B cell (primary cell): ENCODE measurements around the gene RAB9A. TPM values are rescaled to one million over a fixed set of nuclear protein-coding genes. Genes with fewer than 3 reads are reported as not detected.

Experiments used
- ATAC-seq: fragments of 200-7000 bp; cut with Tn5 transposase; one replicate; pipeline ENCODE4 v1.10.0; 2021; ENCODE audit warnings: low read depth, mild to moderate bottlenecking, moderate number of reproducible peaks, moderate library complexity
- CTCF ChIA-PET: fragments of 350-600 bp; sonication (Branson Sonifier 250); formaldehyde crosslinking; loops from one replicate; lab custom pipeline; 2021; ENCODE audit warnings: antibody characterized with exemption, inconsistent platforms; lab: Charles Lee
- POLR2A ChIA-PET: fragments of 350-600 bp; sonication (Branson Sonifier 250); formaldehyde crosslinking; loops from one replicate; lab custom pipeline; 2021; ENCODE audit warnings: antibody characterized with exemption; lab: Charles Lee
- DNase-seq: peaks from one replicate; pipeline ENCODE4 v3.0.0; 2013
- H2AFZ ChIP-seq: 2 replicates; pipeline ENCODE4 v1.6.1; 2012; ENCODE audit warnings: mild to moderate bottlenecking, low read depth, low read length; ENCODE audit not compliant: insufficient read depth, poor library complexity, severe bottlenecking
- H3K27ac ChIP-seq, 2 donors: 1 replicate in 1 of 2; 2 replicates in 1 of 2; pipeline ENCODE4 v1.5.1; 2012 to 2013; ENCODE audit warnings: low read length in 2 of 2, mild to moderate bottlenecking in 2 of 2, moderate library complexity in 1 of 2
- H3K27me3 ChIP-seq, 4 experiments: fragments of 200-600 bp in 1 of 4; sonication (generic) in 1 of 4; replicated peaks in 1 of 4; 1 replicate in 2 of 4; 2 replicates in 2 of 4; pipeline versions ENCODE4 v1.6.1 to v1.7.0; 2013 to 2016; ENCODE audit warnings: low read length in 3 of 4, mild to moderate bottlenecking in 2 of 4, mixed read lengths in 1 of 4, moderate library complexity in 1 of 4; ENCODE audit not compliant: insufficient read depth in 4 of 4, control insufficient read depth in 3 of 4; ENCODE audit errors: control extremely low read depth in 1 of 4
- H3K36me3 ChIP-seq, 2 experiments: replicated peaks in 1 of 2; 1 replicate in 1 of 2; 2 replicates in 1 of 2; pipeline versions ENCODE4 v1.6.1 to v1.7.1; 2013; ENCODE audit warnings: low read length in 1 of 2; ENCODE audit not compliant: insufficient read depth in 2 of 2, control insufficient read depth in 1 of 2; ENCODE audit errors: control extremely low read depth in 1 of 2, extremely low read depth in 1 of 2
- H3K4me1 ChIP-seq, 2 donors: fragments of 200-600 bp in 1 of 2; sonication (generic) in 1 of 2; 1 replicate in 1 of 2; 2 replicates in 1 of 2; pipeline versions ENCODE4 v1.5.1 to v1.6.1; 2013 to 2017; ENCODE audit warnings: low read length in 2 of 2; ENCODE audit not compliant: control insufficient read depth in 2 of 2, insufficient read depth in 2 of 2
- H3K4me2 ChIP-seq: replicated peaks from 2 replicates; pipeline ENCODE3; 2012; ENCODE audit warnings: mild to moderate bottlenecking, low read depth, low read length; ENCODE audit not compliant: poor library complexity, severe bottlenecking
- H3K4me3 ChIP-seq, 5 experiments: fragments of 200-600 bp in 1 of 5; sonication (generic) in 1 of 5; 1 replicate in 3 of 5; 2 replicates in 2 of 5; pipeline versions ENCODE4 v1.5.1 to v1.7.0; 2011 to 2016; ENCODE audit warnings: low read length in 4 of 5, mild to moderate bottlenecking in 4 of 5, low read depth in 2 of 5, control low read depth in 1 of 5, moderate library complexity in 1 of 5; ENCODE audit not compliant: insufficient read depth in 1 of 5; ENCODE audit errors: control extremely low read depth in 1 of 5, extremely low read depth in 1 of 5
- H3K79me2 ChIP-seq: fragments of 200-600 bp; sonication (generic); one replicate; pipeline ENCODE4 v1.6.0; 2016; ENCODE audit warnings: low read length; ENCODE audit not compliant: control insufficient read depth, insufficient read depth
- H3K9ac ChIP-seq: fragments of 200-600 bp; sonication (generic); 2 replicates; pipeline ENCODE4 v1.6.1; 2017; ENCODE audit warnings: mild to moderate bottlenecking, low read length, moderate library complexity
- H3K9me3 ChIP-seq, 3 donors: one replicate each; pipeline versions ENCODE4 v1.6.1 to v1.7.1; 2013; ENCODE audit warnings: low read length in 2 of 3; ENCODE audit not compliant: control insufficient read depth in 2 of 3, insufficient read depth in 1 of 3; ENCODE audit errors: control extremely low read depth in 1 of 3
- H4K20me1 ChIP-seq: 2 replicates; pipeline ENCODE4 v1.6.0; 2012; ENCODE audit warnings: mild to moderate bottlenecking, low read length; ENCODE audit not compliant: insufficient read depth, control insufficient read depth, poor library complexity, severe bottlenecking
- H3K27ac Mint-ChIP-seq: one replicate; pipeline ENCODE4 v1.8.0; 2021; ENCODE audit warnings: mixed read lengths
- H3K27me3 Mint-ChIP-seq: one replicate; pipeline ENCODE4 v1.8.0; 2021; ENCODE audit warnings: mixed read lengths
- H3K4me1 Mint-ChIP-seq: one replicate; pipeline ENCODE4 v1.8.0; 2021; ENCODE audit warnings: mixed read lengths
- H3K4me3 Mint-ChIP-seq: one replicate; pipeline ENCODE4 v1.8.0; 2021; ENCODE audit warnings: mixed read lengths
- H3K9me3 Mint-ChIP-seq: one replicate; pipeline ENCODE4 v1.8.0; 2022; ENCODE audit warnings: mixed read lengths; ENCODE audit not compliant: insufficient read depth
- EZH2 ChIP-seq: IDR thresholded peaks from 2 replicates; pipeline ENCODE4 v1.6.1; 2012; ENCODE audit warnings: borderline replicate concordance, low read depth, mild to moderate bottlenecking, moderate library complexity, low read length; ENCODE audit not compliant: insufficient read depth, poor library complexity, severe bottlenecking
- WGBS: methylation state at CpG from one replicate; pipeline ENCODE4 v1.1.5; 2013; ENCODE audit warnings: missing lambda C conversion rate; ENCODE audit not compliant: insufficient coverage; 5-methylcytosine and 5-hydroxymethylcytosine counted together
- intact Hi-C: fragments of 100-400 bp; cut with micrococcal nuclease; formaldehyde crosslinking; loops from one replicate; pipeline ENCODE4 v1.10.0; 2022
- polyA plus RNA-seq: library from polyadenylated mRNA; depleted of rRNA; stranded (reverse); fragments of >200 nt; gene quantifications from 2 replicates; pipeline ENCODE4 v1.2.3, GENCODE V29; 2012
- total RNA-seq, 2 donors: library from RNA; stranded (reverse); fragments of 120-200 nt in 1 of 2; gene quantifications; 1 replicate in 1 of 2; 2 replicates in 1 of 2; pipeline versions ENCODE4 v1.2.3 to v1.2.4, GENCODE V29; 2013 to 2022
- TF ChIP-seq, protein P1 (sequence below): fragments of 200-600 bp; IDR thresholded peaks from one replicate; pipeline ENCODE4 v1.8.0; 2022; ENCODE audit warnings: antibody characterized with exemption, mild to moderate bottlenecking

RAB9A gene
- total and polyA plus RNA-seq, 2 donors (not counting 1 experiment from before 2014, with no cell fraction given): 11.9 to 16.7 TPM

DNA sequence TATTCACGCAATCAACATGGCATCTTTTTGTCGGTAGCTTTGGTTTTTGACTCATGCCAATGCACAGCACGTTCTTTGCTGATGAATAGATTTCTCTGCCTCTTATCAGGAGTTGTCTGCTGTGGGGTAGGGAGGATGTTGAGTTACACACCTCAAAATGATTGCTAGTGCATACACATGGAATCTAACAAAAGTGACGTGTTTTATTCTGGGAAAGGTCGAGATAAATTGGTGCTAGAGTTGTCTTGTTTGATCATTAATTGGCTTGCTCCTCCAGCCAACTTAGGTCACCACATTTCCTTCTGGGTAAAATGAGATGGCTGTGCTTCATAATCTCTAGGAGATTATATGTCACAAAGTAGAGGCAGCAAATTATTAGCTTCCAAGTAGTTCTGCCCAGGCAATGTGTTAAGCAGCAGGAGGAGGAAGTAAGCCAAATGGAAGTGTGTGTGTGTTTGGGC is 3.9 kb downstream of the RAB9A start:
- Histone ChIP-seq H3K27me3 (no peaks in the 10 kb centered on the region), H3K4me2 (no peak overlapping the region), H2AFZ (no peak overlapping the region), H3K9me3 (no peaks in the 10 kb centered on the region), H4K20me1 (peaks cover 7% of the 10 kb centered on the region), H3K4me1 (peaks cover 70 to 71% of the 10 kb centered on the region in 2 donors), H3K27ac (peak overlapping the region in 1 of 2 donors; percentile 3), H3K79me2 (peaks cover 67% of the 10 kb centered on the region), H3K4me3 (no peak overlapping the region), H3K9ac (no peak overlapping the region), H3K36me3 (no peaks in the 10 kb centered on the region)
- H3K4me3 Mint-ChIP-seq: peak overlapping the region; percentile 53
- peak overlapping the region; percentile 78 for H3K27ac Mint-ChIP-seq
- DNase-seq (no peak), ATAC-seq (no peak)
- intact Hi-C loops: no loop called here
- TF ChIP-seq, protein P1, sequence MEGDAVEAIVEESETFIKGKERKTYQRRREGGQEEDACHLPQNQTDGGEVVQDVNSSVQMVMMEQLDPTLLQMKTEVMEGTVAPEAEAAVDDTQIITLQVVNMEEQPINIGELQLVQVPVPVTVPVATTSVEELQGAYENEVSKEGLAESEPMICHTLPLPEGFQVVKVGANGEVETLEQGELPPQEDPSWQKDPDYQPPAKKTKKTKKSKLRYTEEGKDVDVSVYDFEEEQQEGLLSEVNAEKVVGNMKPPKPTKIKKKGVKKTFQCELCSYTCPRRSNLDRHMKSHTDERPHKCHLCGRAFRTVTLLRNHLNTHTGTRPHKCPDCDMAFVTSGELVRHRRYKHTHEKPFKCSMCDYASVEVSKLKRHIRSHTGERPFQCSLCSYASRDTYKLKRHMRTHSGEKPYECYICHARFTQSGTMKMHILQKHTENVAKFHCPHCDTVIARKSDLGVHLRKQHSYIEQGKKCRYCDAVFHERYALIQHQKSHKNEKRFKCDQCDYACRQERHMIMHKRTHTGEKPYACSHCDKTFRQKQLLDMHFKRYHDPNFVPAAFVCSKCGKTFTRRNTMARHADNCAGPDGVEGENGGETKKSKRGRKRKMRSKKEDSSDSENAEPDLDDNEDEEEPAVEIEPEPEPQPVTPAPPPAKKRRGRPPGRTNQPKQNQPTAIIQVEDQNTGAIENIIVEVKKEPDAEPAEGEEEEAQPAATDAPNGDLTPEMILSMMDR: no peak
- TF ChIP-seq EZH2: no peak
- WGBS: 100% methylated on average over 1 of the region's 5 CpGs
- H3K9me3 Mint-ChIP-seq: no peaks in the 10 kb centered on the region
- H3K27me3 Mint-ChIP-seq: no peaks in the 10 kb centered on the region
- CTCF ChIA-PET: no interaction called here
- POLR2A ChIA-PET: no interaction called here
- H3K4me1 Mint-ChIP-seq: peaks cover 70% of the 10 kb centered on the region

DNA sequence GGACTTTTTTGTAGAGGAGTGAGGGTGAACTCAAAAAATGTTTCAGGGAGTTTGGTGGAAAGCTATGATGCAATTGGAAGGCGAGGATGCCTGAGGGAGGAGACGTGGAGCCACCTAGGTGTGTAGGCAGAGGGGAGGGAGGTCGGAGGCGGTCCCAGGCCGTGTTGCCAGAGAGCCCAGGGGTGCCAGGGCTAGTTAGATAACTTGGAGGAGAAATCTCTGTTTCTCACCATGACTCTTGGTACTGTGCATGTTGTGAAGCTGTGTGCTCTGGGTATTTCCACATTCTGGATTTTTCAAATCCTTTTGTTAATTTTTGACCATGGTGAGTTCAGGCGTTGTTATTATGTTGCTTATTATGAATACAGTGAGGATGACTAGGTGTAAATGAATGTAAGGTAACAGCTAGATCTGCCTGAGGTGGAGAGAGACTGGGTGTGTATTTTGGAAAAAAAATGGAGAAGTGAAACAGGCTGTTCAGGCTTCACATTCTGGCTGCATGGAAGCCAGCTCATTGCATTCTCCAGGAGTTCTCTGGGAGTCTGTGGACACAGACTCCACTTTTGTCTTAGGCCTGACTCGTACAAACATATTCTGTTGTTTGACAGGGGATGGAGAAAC is 4.5 kb downstream of the RAB9A start:
- Histone ChIP-seq H3K79me2 (peaks cover 68% of the 10 kb centered on the region), H4K20me1 (peaks cover 7% of the 10 kb centered on the region), H2AFZ (no peak overlapping the region), H3K9ac (no peak overlapping the region), H3K4me3 (no peak overlapping the region), H3K9me3 (no peaks in the 10 kb centered on the region), H3K27me3 (no peaks in the 10 kb centered on the region), H3K4me1 (peaks cover 71 to 78% of the 10 kb centered on the region in 2 donors), H3K4me2 (peak overlapping the region; percentile 38), H3K27ac (peak overlapping the region; percentile 3 to 12), H3K36me3 (no peaks in the 10 kb centered on the region)
- 60% methylated on average over 1 of the region's 7 CpGs for WGBS
- H3K27ac Mint-ChIP-seq: peak overlapping the region; percentile 78
- DNase-seq: peak; percentile 21
- POLR2A ChIA-PET: no interaction called here
- H3K27me3 Mint-ChIP-seq: no peaks in the 10 kb centered on the region
- peaks cover 73% of the 10 kb centered on the region for H3K4me1 Mint-ChIP-seq
- peak overlapping the region; percentile 53 for H3K4me3 Mint-ChIP-seq
- no peak for ATAC-seq
- H3K9me3 Mint-ChIP-seq: no peaks in the 10 kb centered on the region
- intact Hi-C loops: no loop called here
- TF ChIP-seq EZH2: no peak
- CTCF ChIA-PET: no interaction called here
